GM12872 (cell line): ENCODE data around the gene ST6GALNAC3.

ENCODE experiments used
- CTCF ChIP-seq: IDR thresholded peaks from 3 replicates; pipeline ENCODE4 v1.5.1; 2011; ENCODE audit warnings: low read depth, mild to moderate bottlenecking, low read length, moderate library complexity; ENCODE audit not compliant: insufficient read depth

Gene ST6GALNAC3

GRCh38 chr1:76507376-76507775, 432.8 kb downstream of the ST6GALNAC3 start:
- TF ChIP-seq CTCF, result no peak

GRCh38 chr1:76508871-76509270, 434.3 kb downstream of the ST6GALNAC3 start:
- TF ChIP-seq CTCF, result no peak

- no peak for TF ChIP-seq CTCF
Measured at GRCh38 chr1:76510672-76511557, 436.4 kb downstream of the ST6GALNAC3 start.

- TF ChIP-seq CTCF, result no peak
Measured at GRCh38 chr1:76511558-76512179, 437.1 kb downstream of the ST6GALNAC3 start.

GRCh38 chr1:76530953-76531352, 456.4 kb downstream of the ST6GALNAC3 start:
- TF ChIP-seq CTCF, result no peak

- no peak for TF ChIP-seq CTCF
Measured at GRCh38 chr1:76541618-76542017, 467.1 kb downstream of the ST6GALNAC3 start.

GRCh38 chr1:76542359-76542758, 467.8 kb downstream of the ST6GALNAC3 start:
- TF ChIP-seq CTCF, result no peak
